Neural cell (in vitro differentiated cells): ENCODE results near the gene LSM4. TPM values are rescaled to one million over a fixed set of nuclear protein-coding genes. Genes with fewer than 3 reads are reported as not detected.
A peak's percentile ranks its signal among the peaks of the same experiment; 100 is the strongest.

Experiments used
- H2AFZ ChIP-seq: fragments of 200-600, 300-800 bp; sonication (generic), shearing (Covaris generic); 2 replicates; pipeline ENCODE4 v1.6.0; 2014; ENCODE audit warnings: low read depth, mild to moderate bottlenecking, antibody characterized with exemption, low read length, moderate library complexity
- H3F3A ChIP-seq: fragments of 200-600 bp; shearing (Covaris generic); 2 replicates; pipeline ENCODE4 v1.6.1; 2016; ENCODE audit warnings: mild to moderate bottlenecking, moderate library complexity, mixed read lengths, antibody characterized with exemption, low read length; ENCODE audit not compliant: insufficient read depth, poor library complexity, severe bottlenecking
- H3K27ac ChIP-seq: fragments of 200-600, 300-800 bp; sonication (generic), shearing (Covaris generic); 2 replicates; pipeline ENCODE4 v1.5.1; 2014; ENCODE audit warnings: mild to moderate bottlenecking, low read length, moderate library complexity
- H3K27me3 ChIP-seq: fragments of 300-800, 200-600 bp; sonication (generic), shearing (Covaris generic); 2 replicates; pipeline ENCODE4 v1.6.0; 2014; ENCODE audit warnings: mild to moderate bottlenecking, low read depth, low read length, moderate library complexity; ENCODE audit not compliant: insufficient read depth
- H3K36me3 ChIP-seq: fragments of 300-800, 200-600 bp; sonication (generic), shearing (Covaris generic); 2 replicates; pipeline ENCODE4 v1.5.1; 2014; ENCODE audit warnings: mild to moderate bottlenecking, antibody characterized with exemption, low read length, moderate library complexity; ENCODE audit not compliant: insufficient read depth
- H3K4me2 ChIP-seq: fragments of 300-800, 200-600 bp; sonication (generic), shearing (Covaris generic); 2 replicates; pipeline ENCODE4 v1.6.0; 2014; ENCODE audit warnings: mild to moderate bottlenecking, low read length
- H3K4me3 ChIP-seq: fragments of 300-800, 200-600 bp; sonication (generic), shearing (Covaris generic); 2 replicates; pipeline ENCODE4 v1.5.1; 2014; ENCODE audit warnings: mild to moderate bottlenecking, low read length, moderate library complexity
- H3K79me2 ChIP-seq: fragments of 200-600 bp; shearing (Covaris generic); replicated peaks from 2 replicates; pipeline ENCODE4 v1.6.0; 2014; ENCODE audit warnings: mild to moderate bottlenecking, low read length, moderate library complexity; ENCODE audit not compliant: insufficient read depth
- H3K9ac ChIP-seq: fragments of 300-800, 200-600 bp; sonication (generic), shearing (Covaris generic); 2 replicates; pipeline ENCODE4 v1.6.1; 2016; ENCODE audit warnings: mild to moderate bottlenecking, low read length, mixed read lengths
- H3K9me2 ChIP-seq: fragments of 200-600 bp; shearing (Covaris generic); 2 replicates; pipeline ENCODE4 v1.6.1; 2016; ENCODE audit warnings: mild to moderate bottlenecking, low read length, mixed read lengths; ENCODE audit not compliant: insufficient read depth
- H3K9me3 ChIP-seq: fragments of 200-600, 300-800 bp; sonication (generic), shearing (Covaris generic); 2 replicates; pipeline ENCODE4 v1.6.1; 2016; ENCODE audit warnings: mild to moderate bottlenecking, mixed run types, low read length, moderate library complexity, mixed read lengths
- H4K20me1 ChIP-seq: fragments of 200-600 bp; shearing (Covaris generic); 2 replicates; pipeline ENCODE4 v1.6.1; 2016; ENCODE audit warnings: mild to moderate bottlenecking, mixed run types; ENCODE audit not compliant: insufficient read depth
- CTCF ChIP-seq: fragments of 450-650 bp; IDR thresholded peaks from 2 replicates; pipeline ENCODE4 v1.5.1; 2014; ENCODE audit warnings: antibody characterized with exemption, mild to moderate bottlenecking, moderate library complexity; ENCODE audit not compliant: poor library complexity, severe bottlenecking
- EZH2 ChIP-seq: fragments of 200-600, 300-800 bp; shearing (Covaris generic), sonication (generic); IDR thresholded peaks from 2 replicates; pipeline ENCODE4 v1.6.1; 2014; ENCODE audit warnings: antibody characterized with exemption, low read length, borderline replicate concordance, mild to moderate bottlenecking; ENCODE audit not compliant: insufficient read depth, poor library complexity, severe bottlenecking
- RAD21 ChIP-seq: fragments of 450-650 bp; conservative IDR thresholded peaks from 2 replicates; pipeline ENCODE4 v1.6.1; 2014; ENCODE audit warnings: antibody characterized with exemption, mild to moderate bottlenecking, moderate library complexity
- SMC3 ChIP-seq: fragments of 450-650 bp; conservative IDR thresholded peaks from 2 replicates; pipeline ENCODE4 v1.6.1; 2014; ENCODE audit warnings: antibody characterized with exemption, mild to moderate bottlenecking, moderate library complexity; ENCODE audit not compliant: poor library complexity
- TAF1 ChIP-seq: IDR thresholded peaks from 2 replicates; pipeline ENCODE4 v1.6.1; 2012; ENCODE audit warnings: low read depth
- polyA plus RNA-seq: library from polyadenylated mRNA; depleted of rRNA; stranded (reverse); fragments of >200 nt; gene quantifications from 2 replicates; pipeline ENCODE4 v1.2.3, GENCODE V29; 2014
- TF ChIP-seq, protein P1 (sequence below): IDR thresholded peaks from 2 replicates; pipeline ENCODE4 v1.6.1; 2012; ENCODE audit warnings: borderline replicate concordance

Gene LSM4
- polyA plus RNA-seq, 1 donor from 2014 or later, result 382 TPM

GRCh38 chr19:18284712-18285360 is 38.0 kb downstream of the LSM4 start:
- Histone ChIP-seq H3K4me2 (no peak overlapping the region), H3K79me2 (peaks cover 13% of the 10 kb centered on the region), H4K20me1 (peaks cover 8% of the 10 kb centered on the region), H2AFZ (no peak overlapping the region), H3K9me3 (no peaks in the 10 kb centered on the region), H3F3A (peaks cover 5% of the 10 kb centered on the region), H3K36me3 (no peaks in the 10 kb centered on the region), H3K27ac (no peak overlapping the region), H3K4me3 (no peak overlapping the region), H3K9me2 (no peaks in the 10 kb centered on the region), H3K9ac (peak overlapping the region; percentile 29), H3K27me3 (no peaks in the 10 kb centered on the region)
- TF ChIP-seq RAD21 (no peak), SMC3 (no peak), TAF1 (no peak)
- TF ChIP-seq, protein P1, sequence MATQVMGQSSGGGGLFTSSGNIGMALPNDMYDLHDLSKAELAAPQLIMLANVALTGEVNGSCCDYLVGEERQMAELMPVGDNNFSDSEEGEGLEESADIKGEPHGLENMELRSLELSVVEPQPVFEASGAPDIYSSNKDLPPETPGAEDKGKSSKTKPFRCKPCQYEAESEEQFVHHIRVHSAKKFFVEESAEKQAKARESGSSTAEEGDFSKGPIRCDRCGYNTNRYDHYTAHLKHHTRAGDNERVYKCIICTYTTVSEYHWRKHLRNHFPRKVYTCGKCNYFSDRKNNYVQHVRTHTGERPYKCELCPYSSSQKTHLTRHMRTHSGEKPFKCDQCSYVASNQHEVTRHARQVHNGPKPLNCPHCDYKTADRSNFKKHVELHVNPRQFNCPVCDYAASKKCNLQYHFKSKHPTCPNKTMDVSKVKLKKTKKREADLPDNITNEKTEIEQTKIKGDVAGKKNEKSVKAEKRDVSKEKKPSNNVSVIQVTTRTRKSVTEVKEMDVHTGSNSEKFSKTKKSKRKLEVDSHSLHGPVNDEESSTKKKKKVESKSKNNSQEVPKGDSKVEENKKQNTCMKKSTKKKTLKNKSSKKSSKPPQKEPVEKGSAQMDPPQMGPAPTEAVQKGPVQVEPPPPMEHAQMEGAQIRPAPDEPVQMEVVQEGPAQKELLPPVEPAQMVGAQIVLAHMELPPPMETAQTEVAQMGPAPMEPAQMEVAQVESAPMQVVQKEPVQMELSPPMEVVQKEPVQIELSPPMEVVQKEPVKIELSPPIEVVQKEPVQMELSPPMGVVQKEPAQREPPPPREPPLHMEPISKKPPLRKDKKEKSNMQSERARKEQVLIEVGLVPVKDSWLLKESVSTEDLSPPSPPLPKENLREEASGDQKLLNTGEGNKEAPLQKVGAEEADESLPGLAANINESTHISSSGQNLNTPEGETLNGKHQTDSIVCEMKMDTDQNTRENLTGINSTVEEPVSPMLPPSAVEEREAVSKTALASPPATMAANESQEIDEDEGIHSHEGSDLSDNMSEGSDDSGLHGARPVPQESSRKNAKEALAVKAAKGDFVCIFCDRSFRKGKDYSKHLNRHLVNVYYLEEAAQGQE, result no peak

DNA sequence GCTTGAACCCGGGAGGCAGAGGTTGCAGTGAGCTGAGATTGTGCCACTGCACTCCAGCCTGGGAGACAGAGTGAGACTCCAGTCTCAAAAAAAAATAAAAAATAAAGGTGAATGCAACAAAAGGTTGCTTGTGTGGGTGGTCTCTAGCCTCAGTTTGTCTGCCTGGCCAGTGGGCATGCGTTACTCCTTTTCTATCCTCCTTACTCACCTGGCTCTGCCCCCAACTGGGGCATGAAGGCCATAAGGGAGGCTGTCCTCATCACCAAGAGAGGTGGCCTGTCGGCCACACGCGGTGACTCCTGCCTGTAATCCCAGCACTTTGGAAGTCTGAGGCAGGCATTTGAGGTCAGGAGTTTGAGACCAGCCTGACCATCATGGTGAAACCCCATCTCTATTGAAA is 39.5 kb downstream of the LSM4 start:
- Histone ChIP-seq H3K36me3 (peaks cover 9% of the 10 kb centered on the region), H3K9me2 (no peaks in the 10 kb centered on the region), H3K27ac (peak overlapping the region; percentile 100), H3K4me3 (no peak overlapping the region), H4K20me1 (peaks cover 22% of the 10 kb centered on the region), H3K9ac (peak overlapping the region; percentile 99), H3K79me2 (peaks cover 28% of the 10 kb centered on the region), H2AFZ (no peak overlapping the region), H3K4me2 (no peak overlapping the region), H3K9me3 (no peaks in the 10 kb centered on the region), H3F3A (peaks cover 5% of the 10 kb centered on the region), H3K27me3 (no peaks in the 10 kb centered on the region)
- TF ChIP-seq, protein P1, result no peak
- TF ChIP-seq EZH2, result no peak
- TF ChIP-seq CTCF, result no peak
